ENCODE measurements around the gene PDE2A. TPM values are rescaled to one million over a fixed set of nuclear protein-coding genes. Genes with fewer than 3 reads are reported as not detected.

Gene PDE2A
- 3.6 and 4.3 TPM in 2 replicates for total RNA-seq

GRCh38 chr11:72673943-72674828, at the start of gene PDE2A:
Gene PDE2A (minus strand): TSS chr11:72674422. CDS start chr11:72674207, 215 bp downstream.

Other genes starting within 250 kb of the PDE2A start
- gene CLPB, start 239.9 kb downstream of the PDE2A start, total RNA-seq, result 13.2 and 15.4 TPM in 2 replicates
- gene ARAP1, start 78.0 kb upstream of the PDE2A start, total RNA-seq, result 121 and 136 TPM in 2 replicates
- gene STARD10, start 119.6 kb upstream of the PDE2A start, total RNA-seq, result 5.4 and 6.6 TPM in 2 replicates
- 3.4 and 3.6 TPM in 2 replicates for gene ATG16L2, start 140.0 kb upstream of the PDE2A start, total RNA-seq